Stomach (tissue), 4 donors: ENCODE data around the gene GDF9.

ENCODE experiments used
- EP300 ChIP-seq: sonication (generic); formaldehyde crosslinking; IDR thresholded peaks from one replicate; pipeline ENCODE4 v1.6.1; 2017; ENCODE audit warnings: antibody characterized with exemption
- POLR2A ChIP-seq, 4 donors: fragments of 450-650 bp; IDR thresholded peaks; one replicate each; pipeline ENCODE4 v1.6.1; 2016; ENCODE audit warnings: antibody characterized with exemption in 4 of 4, control low read depth in 2 of 4, mild to moderate bottlenecking in 1 of 4, moderate library complexity in 1 of 4
- POLR2AphosphoS5 ChIP-seq, 3 donors: sonication (generic); formaldehyde crosslinking; IDR thresholded peaks; one replicate each; pipeline ENCODE4 v1.6.1; 2016; ENCODE audit warnings: antibody characterized with exemption in 3 of 3
- TF ChIP-seq, protein P1 (sequence below), 7 experiments: fragments of 450-650 bp in 4 of 7; fragments of 200-600 bp in 3 of 7; sonication (generic) in 3 of 7; IDR thresholded peaks; one replicate each; pipeline ENCODE4 v1.5.1; 2016 to 2019; ENCODE audit warnings: antibody characterized with exemption in 7 of 7, control low read depth in 2 of 7, mild to moderate bottlenecking in 1 of 7

DNA sequence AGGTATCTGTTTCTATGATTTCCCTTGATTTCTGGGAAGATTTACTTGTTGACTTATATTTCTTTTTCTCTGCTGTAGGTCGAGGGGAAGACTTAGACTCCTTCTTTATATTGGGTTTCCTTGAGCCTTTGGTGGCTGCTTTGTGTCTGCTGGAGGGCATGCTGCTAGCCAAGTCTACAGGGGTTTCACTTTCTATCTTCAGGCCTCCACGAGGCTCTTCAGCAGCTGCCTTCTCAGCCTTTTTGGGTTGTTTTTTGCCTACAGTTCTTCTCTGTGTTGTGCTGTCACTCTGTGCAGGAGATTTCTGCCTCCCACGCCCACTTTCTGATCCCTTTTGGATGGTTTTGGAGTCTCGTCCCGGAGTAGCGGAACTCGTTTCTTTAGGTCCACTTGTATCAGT is 30.4 kb upstream of the GDF9 start:
- TF ChIP-seq, protein P1, sequence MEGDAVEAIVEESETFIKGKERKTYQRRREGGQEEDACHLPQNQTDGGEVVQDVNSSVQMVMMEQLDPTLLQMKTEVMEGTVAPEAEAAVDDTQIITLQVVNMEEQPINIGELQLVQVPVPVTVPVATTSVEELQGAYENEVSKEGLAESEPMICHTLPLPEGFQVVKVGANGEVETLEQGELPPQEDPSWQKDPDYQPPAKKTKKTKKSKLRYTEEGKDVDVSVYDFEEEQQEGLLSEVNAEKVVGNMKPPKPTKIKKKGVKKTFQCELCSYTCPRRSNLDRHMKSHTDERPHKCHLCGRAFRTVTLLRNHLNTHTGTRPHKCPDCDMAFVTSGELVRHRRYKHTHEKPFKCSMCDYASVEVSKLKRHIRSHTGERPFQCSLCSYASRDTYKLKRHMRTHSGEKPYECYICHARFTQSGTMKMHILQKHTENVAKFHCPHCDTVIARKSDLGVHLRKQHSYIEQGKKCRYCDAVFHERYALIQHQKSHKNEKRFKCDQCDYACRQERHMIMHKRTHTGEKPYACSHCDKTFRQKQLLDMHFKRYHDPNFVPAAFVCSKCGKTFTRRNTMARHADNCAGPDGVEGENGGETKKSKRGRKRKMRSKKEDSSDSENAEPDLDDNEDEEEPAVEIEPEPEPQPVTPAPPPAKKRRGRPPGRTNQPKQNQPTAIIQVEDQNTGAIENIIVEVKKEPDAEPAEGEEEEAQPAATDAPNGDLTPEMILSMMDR (IDR thresholded peaks at IDR 0.05), result no peak
- TF ChIP-seq POLR2AphosphoS5 (IDR thresholded peaks at IDR 0.05), result no peak
- TF ChIP-seq POLR2A (IDR thresholded peaks at IDR 0.05), result no peak
- TF ChIP-seq EP300, result no peak
